Nephron progenitor cell (in vitro differentiated cells): Measurements from ENCODE around the gene KRT80.

Experiments
- DNase-seq: peaks from one replicate; pipeline ENCODE4 v3.0.0; 2021
- H3K27ac Mint-ChIP-seq: 2 replicates; pipeline ENCODE4 v1.8.0; 2021; ENCODE audit warnings: mild to moderate bottlenecking, moderate library complexity, mixed read lengths
- H3K27me3 Mint-ChIP-seq: 2 replicates; pipeline ENCODE4 v1.8.0; 2021; ENCODE audit warnings: mild to moderate bottlenecking, low read depth, mixed read lengths; ENCODE audit not compliant: poor library complexity
- H3K36me3 Mint-ChIP-seq: 2 replicates; pipeline ENCODE4 v1.8.0; 2021; ENCODE audit warnings: low read depth, mixed read lengths
- H3K4me1 Mint-ChIP-seq: 2 replicates; pipeline ENCODE4 v1.8.0; 2021; ENCODE audit warnings: mixed read lengths
- H3K4me3 Mint-ChIP-seq: 2 replicates; pipeline ENCODE4 v1.8.0; 2021; ENCODE audit warnings: mild to moderate bottlenecking, moderate library complexity, mixed read lengths
- H3K9me3 Mint-ChIP-seq: 2 replicates; pipeline ENCODE4 v1.8.0; 2021; ENCODE audit warnings: mild to moderate bottlenecking, moderate library complexity, mixed read lengths
- CTCF ChIP-seq: fragments of 200-600 bp; sonication (generic); IDR thresholded peaks from 2 replicates; pipeline ENCODE4 v1.5.0; 2021; ENCODE audit warnings: antibody characterized with exemption

KRT80 gene

GRCh38 chr12:52201451-52201839 lies 9.6 kb upstream of the KRT80 start:
- no peak for TF ChIP-seq CTCF
- no peak for DNase-seq
- H3K27me3 Mint-ChIP-seq, result peaks cover 7% of the 10 kb centered on the region
- no peaks in the 10 kb centered on the region for H3K9me3 Mint-ChIP-seq
- H3K36me3 Mint-ChIP-seq, result no peaks in the 10 kb centered on the region
- H3K4me1 Mint-ChIP-seq, result peaks cover 61% of the 10 kb centered on the region
- no peak overlapping the region for H3K27ac Mint-ChIP-seq
- peak overlapping the region; percentile 62 for H3K4me3 Mint-ChIP-seq

GRCh38 chr12:52200781-52201450 lies 9.1 kb upstream of the KRT80 start:
- Mint-ChIP-seq H3K9me3 (no peaks in the 10 kb centered on the region), H3K4me1 (peaks cover 58% of the 10 kb centered on the region), H3K36me3 (no peaks in the 10 kb centered on the region), H3K27me3 (peaks cover 4% of the 10 kb centered on the region), H3K4me3 (no peak overlapping the region), H3K27ac (peak overlapping the region; percentile 52)
- TF ChIP-seq CTCF, result no peak
- DNase-seq, result peak; percentile 20

GRCh38 chr12:52200086-52200780 lies 8.4 kb upstream of the KRT80 start:
- Mint-ChIP-seq H3K4me3 (no peak overlapping the region), H3K27me3 (peaks cover 4% of the 10 kb centered on the region), H3K36me3 (no peaks in the 10 kb centered on the region), H3K4me1 (peaks cover 63% of the 10 kb centered on the region), H3K9me3 (no peaks in the 10 kb centered on the region), H3K27ac (peak overlapping the region; percentile 45)
- DNase-seq, result peak; percentile 43
- no peak for TF ChIP-seq CTCF

GRCh38 chr12:52199294-52199919 lies 7.6 kb upstream of the KRT80 start:
- Mint-ChIP-seq H3K4me3 (no peak overlapping the region), H3K9me3 (no peaks in the 10 kb centered on the region), H3K4me1 (peaks cover 71% of the 10 kb centered on the region), H3K36me3 (no peaks in the 10 kb centered on the region), H3K27ac (peak overlapping the region; percentile 27), H3K27me3 (peaks cover 4% of the 10 kb centered on the region)
- no peak for TF ChIP-seq CTCF
- DNase-seq, result no peak

GRCh38 chr12:52198454-52199215 lies 6.8 kb upstream of the KRT80 start:
- no peak for DNase-seq
- no peak for TF ChIP-seq CTCF
- Mint-ChIP-seq H3K36me3 (no peaks in the 10 kb centered on the region), H3K27me3 (peaks cover 4% of the 10 kb centered on the region), H3K4me1 (peaks cover 72% of the 10 kb centered on the region), H3K9me3 (no peaks in the 10 kb centered on the region), H3K4me3 (no peak overlapping the region), H3K27ac (no peak overlapping the region)
